ENCODE measurements around the gene PLXNA4. TPM values are rescaled to one million over a fixed set of nuclear protein-coding genes. Genes with fewer than 3 reads are reported as not detected.
A peak's percentile ranks its signal among the peaks of the same experiment; 100 is the strongest.

Gene PLXNA4
- total RNA-seq, 1 experiment from 2014 or later = 0.11 TPM

- intact Hi-C loops (cut with micrococcal nuclease; ENCODE audit: unreplicated experiment) = no loop called here
- Histone ChIP-seq H3K4me3 (ENCODE audit: low read depth, low read length, poor library complexity, severe bottlenecking) (no peak overlapping the region), H3K27ac (ENCODE audit: low read depth, low read length, poor library complexity, severe bottlenecking) (no peak overlapping the region), H3K27me3 (replicated peaks; ENCODE audit: insufficient read depth, low read depth, low read length, poor library complexity) (no peaks in the 10 kb centered on the region), H3K36me3 (ENCODE audit: insufficient read depth, low read length, poor library complexity, severe bottlenecking) (no peaks in the 10 kb centered on the region), H3K4me1 (ENCODE audit: insufficient read depth, low read length, poor library complexity, severe bottlenecking) (peaks cover 14% of the 10 kb centered on the region), H3K9me3 (ENCODE audit: low read depth, low read length, poor library complexity, severe bottlenecking) (no peaks in the 10 kb centered on the region)
- POLR2A ChIA-PET (ENCODE audit: low non-redundant PET) = no interaction called here
- TF ChIP-seq EZH2 (IDR thresholded peaks at IDR 0.05; ENCODE audit: borderline replicate concordance, low read depth, low read length, poor library complexity, severe bottlenecking) (no peak), CTCF (conservative IDR thresholded peaks at IDR 0.05; ENCODE audit: low read depth, low read length) (no peak)
- CTCF ChIA-PET = no interaction called here
- peak; percentile 62 for DNase-seq (ENCODE audit: low spot score)
- BruUV-seq (replicated peaks) = no TSS peak
These were observed 100.6 kb downstream of the PLXNA4 start for GRCh38 chr7:132475669-132476116.

DNA sequence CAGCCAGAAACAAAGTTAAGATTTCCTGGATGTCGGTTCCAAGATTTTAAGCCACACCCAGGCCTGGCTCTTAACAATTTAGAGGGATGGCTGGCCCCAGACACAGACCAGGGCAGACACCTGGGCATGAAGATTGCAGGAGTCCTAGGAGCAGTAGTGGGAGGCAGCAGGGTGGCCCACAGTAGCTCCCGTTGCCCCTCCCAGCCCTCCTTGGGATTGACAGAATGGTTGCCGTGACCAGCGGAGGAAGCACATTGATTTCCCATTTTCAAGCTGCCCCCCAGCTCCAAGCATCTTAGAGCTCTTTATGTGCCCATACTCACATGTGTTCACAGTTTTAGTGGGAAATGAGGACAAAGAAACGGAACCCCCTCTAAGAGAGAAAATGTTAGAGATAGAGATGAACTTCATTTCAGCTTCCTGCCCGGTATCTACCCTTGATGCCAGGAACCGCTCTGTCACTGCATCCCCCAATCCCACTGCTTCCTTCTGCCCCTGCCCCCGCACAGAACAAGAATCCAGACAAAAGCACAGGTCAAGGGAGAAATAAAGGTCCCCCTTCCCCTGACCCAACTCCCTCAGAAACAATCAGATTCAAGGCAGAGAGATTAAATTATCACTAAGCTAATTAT lies 101.1 kb downstream of the PLXNA4 start:
- intact Hi-C loops (cut with micrococcal nuclease; ENCODE audit: unreplicated experiment) = no loop called here
- no TSS peak for BruUV-seq (replicated peaks)
- Histone ChIP-seq H3K36me3 (ENCODE audit: insufficient read depth, low read length, poor library complexity, severe bottlenecking) (no peaks in the 10 kb centered on the region), H3K27me3 (replicated peaks; ENCODE audit: insufficient read depth, low read depth, low read length, poor library complexity) (no peaks in the 10 kb centered on the region), H3K27ac (ENCODE audit: low read depth, low read length, poor library complexity, severe bottlenecking) (no peak overlapping the region), H3K4me1 (ENCODE audit: insufficient read depth, low read length, poor library complexity, severe bottlenecking) (peaks cover 14% of the 10 kb centered on the region), H3K4me3 (ENCODE audit: low read depth, low read length, poor library complexity, severe bottlenecking) (no peak overlapping the region), H3K9me3 (ENCODE audit: low read depth, low read length, poor library complexity, severe bottlenecking) (no peaks in the 10 kb centered on the region)
- POLR2A ChIA-PET (ENCODE audit: low non-redundant PET) = no interaction called here
- no peak for DNase-seq (ENCODE audit: low spot score)
- CTCF ChIA-PET = no interaction called here
- no peak for TF ChIP-seq EZH2 (IDR thresholded peaks at IDR 0.05; ENCODE audit: borderline replicate concordance, low read depth, low read length, poor library complexity, severe bottlenecking)
- no peak for TF ChIP-seq CTCF (conservative IDR thresholded peaks at IDR 0.05; ENCODE audit: low read depth, low read length)

DNA sequence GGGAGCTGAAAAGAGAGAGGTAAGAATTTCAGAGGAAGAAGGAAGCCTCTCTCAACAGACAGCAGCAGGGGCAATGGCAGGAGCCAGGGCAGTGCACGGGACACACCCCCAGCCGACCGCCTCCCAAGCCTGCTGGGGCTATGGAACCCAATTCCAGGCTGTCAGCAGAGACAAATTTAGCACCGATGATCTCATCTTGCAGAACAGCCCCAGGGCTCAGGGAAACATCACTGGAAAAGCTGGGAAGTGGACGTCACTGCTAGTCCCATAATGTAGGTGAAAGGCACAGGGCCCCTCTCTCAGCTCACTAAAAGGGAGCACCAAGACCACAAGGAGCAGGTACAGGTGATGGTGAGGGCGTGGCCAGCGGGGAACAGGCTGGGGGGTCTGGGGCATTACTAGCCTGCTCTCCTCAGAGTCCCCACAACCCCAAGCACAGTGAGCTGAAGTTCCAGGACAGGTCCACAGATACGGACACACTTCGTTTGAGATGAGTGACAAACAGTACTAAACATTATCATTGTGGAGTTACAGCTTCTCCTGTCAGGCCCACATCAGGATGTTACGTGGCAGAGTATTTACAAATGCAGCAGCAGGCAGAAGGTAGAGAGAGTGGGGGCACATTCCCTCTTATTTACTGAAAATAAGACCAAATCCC lies 103.7 kb downstream of the PLXNA4 start:
- DNase-seq (ENCODE audit: low spot score) = no peak
- intact Hi-C loops (cut with micrococcal nuclease; ENCODE audit: unreplicated experiment) = no loop called here
- TF ChIP-seq EZH2 (IDR thresholded peaks at IDR 0.05; ENCODE audit: borderline replicate concordance, low read depth, low read length, poor library complexity, severe bottlenecking) (no peak), CTCF (conservative IDR thresholded peaks at IDR 0.05; ENCODE audit: low read depth, low read length) (no peak)
- Histone ChIP-seq H3K9me3 (ENCODE audit: low read depth, low read length, poor library complexity, severe bottlenecking) (no peaks in the 10 kb centered on the region), H3K36me3 (ENCODE audit: insufficient read depth, low read length, poor library complexity, severe bottlenecking) (no peaks in the 10 kb centered on the region), H3K4me1 (ENCODE audit: insufficient read depth, low read length, poor library complexity, severe bottlenecking) (peaks cover 14% of the 10 kb centered on the region), H3K4me3 (ENCODE audit: low read depth, low read length, poor library complexity, severe bottlenecking) (no peak overlapping the region), H3K27ac (ENCODE audit: low read depth, low read length, poor library complexity, severe bottlenecking) (no peak overlapping the region), H3K27me3 (replicated peaks; ENCODE audit: insufficient read depth, low read depth, low read length, poor library complexity) (no peaks in the 10 kb centered on the region)
- ChIA-PET CTCF (no interaction called here), POLR2A (ENCODE audit: low non-redundant PET) (no interaction called here)
- no TSS peak for BruUV-seq (replicated peaks)

Data from A673 (cell line).